ENCODE measurements around the gene ZEB2. TPM values are rescaled to one million over a fixed set of nuclear protein-coding genes. Genes with fewer than 3 reads are reported as not detected.
A peak's percentile ranks its signal among the peaks of the same experiment; 100 is the strongest.

Gene ZEB2
- total and polyA plus RNA-seq, 2 of the 13 experiments (the other 11 are each of a cell fraction or from before 2014, with no cell fraction given), result 0.07 TPM; not detected in 1

DNA sequence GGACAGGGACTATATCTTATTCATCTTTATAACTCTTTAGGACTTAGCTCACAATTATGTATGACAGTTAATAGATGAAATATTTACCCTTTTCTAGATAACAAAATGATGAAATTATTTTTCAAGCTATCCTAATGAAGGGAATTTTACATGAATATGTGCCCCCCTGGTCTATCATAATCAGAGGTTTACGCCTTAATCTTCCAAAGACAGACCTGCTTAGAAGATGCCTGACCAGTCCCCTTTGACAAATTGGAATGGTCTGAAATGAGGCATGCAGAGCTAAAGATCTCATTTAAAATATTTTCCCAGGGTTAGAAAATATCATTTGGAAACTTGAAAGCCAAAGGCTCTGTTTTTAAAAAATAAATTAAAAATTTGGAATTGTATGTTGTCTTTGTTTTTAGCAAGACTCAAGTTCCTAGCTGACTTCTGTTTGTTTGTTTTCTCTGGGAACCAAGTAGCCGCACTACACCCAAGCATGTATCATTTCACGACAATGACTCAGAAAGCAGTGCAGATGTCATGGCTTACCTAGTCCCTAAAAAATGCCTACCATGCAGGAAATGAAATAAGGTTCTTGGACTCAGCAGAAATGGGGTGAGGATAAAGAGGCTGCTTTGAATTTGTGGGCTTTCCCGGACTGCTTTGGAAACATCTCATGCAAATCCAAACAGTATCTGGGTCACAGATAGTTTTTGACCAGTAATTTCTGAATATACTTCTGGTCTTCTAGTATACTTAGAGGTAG lies 162.1 kb downstream of the ZEB2 start:
- peak; percentile 85 to 86 for TF ChIP-seq MAFK (conservative IDR thresholded peaks at IDR 0.05 in 1 of 2, IDR thresholded peaks at IDR 0.05 in 1 of 2; ENCODE audit: low read length in 2 of 2)
- peak; percentile 88 for TF ChIP-seq MAFF (IDR thresholded peaks at IDR 0.05; ENCODE audit: low read depth, low read length)
- TF ChIP-seq ZBTB7A (CRISPR knock-in tag; IDR thresholded peaks at IDR 0.05), result no peak
- TF ChIP-seq RFX5 (IDR thresholded peaks at IDR 0.05; ENCODE audit: low read depth, low read length), result no peak
- TF ChIP-seq FOSL2 (CRISPR knock-in tag; IDR thresholded peaks at IDR 0.05), result peak; percentile 54; the same call in 1 of the 2 replicates
- Histone ChIP-seq H3K79me2 (ENCODE audit: insufficient read depth, low read length) (no peaks in the 10 kb centered on the region), H3K9ac (ENCODE audit: insufficient read depth, low read depth, low read length) (no peak overlapping the region), H4K20me1 (ENCODE audit: insufficient read depth, low read length) (no peaks in the 10 kb centered on the region), H3K4me3 (replicated peaks in 1 of 3; ENCODE audit: insufficient read depth in 1 of 3, low read depth in 2 of 3, low read length in 3 of 3) (no peak overlapping the region), H3K9me3 (ENCODE audit: low read length) (no peaks in the 10 kb centered on the region), H3K36me3 (replicated peaks in 1 of 2; ENCODE audit: control insufficient read depth in 1 of 2, insufficient read depth in 2 of 2, low read length in 2 of 2) (no peaks in the 10 kb centered on the region), H3K4me2 (ENCODE audit: low read depth, low read length) (no peak overlapping the region), H3K27ac (ENCODE audit: extremely low read length, insufficient read depth, low read length) (no peak overlapping the region), H3K27me3 (ENCODE audit: control insufficient read depth in 1 of 2, insufficient read depth in 2 of 2, low read length in 2 of 2) (no peaks in the 10 kb centered on the region), H2AFZ (ENCODE audit: low read length) (no peak overlapping the region), H3K4me1 (ENCODE audit: insufficient read depth, low read length) (no peaks in the 10 kb centered on the region)
- in situ Hi-C loops (cut with HindIII; ENCODE audit: extremely low pct_ligation_motif_present, low pct_unique_long_range_greater_than_20kb), result no loop called here
- ATAC-seq (no peak), DNase-seq (ENCODE audit: low spot score) (peak; percentile 20), FAIRE-seq (no peak)
- CTCF ChIA-PET (ENCODE audit: low intra/inter-chr PET ratio, low total read pairs), result no interaction called here
- intact Hi-C loops (cut with micrococcal nuclease; ENCODE audit: unreplicated experiment), result no loop called here
- WGBS (ENCODE audit: low lambda C conversion rate), result 32% methylated on average over 4 of the region's 4 CpGs
- BruUV-seq (replicated peaks), result no TSS peak
- POLR2A ChIA-PET, result no interaction called here

DNA sequence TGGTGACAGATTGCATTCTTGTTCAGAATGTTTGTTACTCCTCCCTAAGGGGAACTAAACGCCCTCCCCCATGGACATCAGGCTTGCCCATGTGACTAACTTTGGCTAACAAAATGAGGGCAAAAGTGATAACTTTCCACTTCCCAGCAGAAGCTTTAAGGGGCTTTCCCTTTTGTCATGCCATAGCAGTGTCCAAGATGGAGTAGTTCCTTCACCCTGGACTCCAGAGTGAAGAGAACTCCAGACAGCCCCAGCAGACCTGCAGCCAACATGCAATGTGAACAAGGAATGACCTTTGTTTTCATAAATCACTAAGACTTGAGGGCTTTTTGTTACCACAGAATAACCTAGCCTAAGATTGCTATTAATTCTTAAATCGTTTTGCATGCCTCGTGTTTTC lies 163.5 kb downstream of the ZEB2 start:
- no TSS peak for BruUV-seq (replicated peaks)
- WGBS (ENCODE audit: low lambda C conversion rate), result 1% methylated on average over 3 of the region's 3 CpGs

More for the DNA sequence above, 163.5 kb downstream of the ZEB2 start:
- Histone ChIP-seq H3K4me2 (ENCODE audit: low read depth, low read length) (no peak overlapping the region), H3K9ac (ENCODE audit: insufficient read depth, low read depth, low read length) (no peak overlapping the region), H3K4me3 (replicated peaks in 1 of 3; ENCODE audit: insufficient read depth in 1 of 3, low read depth in 2 of 3, low read length in 3 of 3) (no peak overlapping the region), H3K4me1 (ENCODE audit: insufficient read depth, low read length) (no peaks in the 10 kb centered on the region), H4K20me1 (ENCODE audit: insufficient read depth, low read length) (no peaks in the 10 kb centered on the region), H3K79me2 (ENCODE audit: insufficient read depth, low read length) (no peaks in the 10 kb centered on the region), H2AFZ (ENCODE audit: low read length) (no peak overlapping the region), H3K27me3 (ENCODE audit: control insufficient read depth in 1 of 2, insufficient read depth in 2 of 2, low read length in 2 of 2) (peaks cover 0 to 3% of the 10 kb centered on the region in 2 experiments; a peak in 1 of 5 replicates), H3K27ac (ENCODE audit: extremely low read length, insufficient read depth, low read length) (no peak overlapping the region), H3K9me3 (ENCODE audit: low read length) (no peaks in the 10 kb centered on the region), H3K36me3 (replicated peaks in 1 of 2; ENCODE audit: control insufficient read depth in 1 of 2, insufficient read depth in 2 of 2, low read length in 2 of 2) (no peaks in the 10 kb centered on the region)
- no peak for TF ChIP-seq ARNT (IDR thresholded peaks at IDR 0.05)
- TF ChIP-seq ZFP36L2 (CRISPR knock-in tag; IDR thresholded peaks at IDR 0.05), result no peak
- no peak for TF ChIP-seq REL (CRISPR knock-in tag; conservative IDR thresholded peaks at IDR 0.05)
- FAIRE-seq (no peak), DNase-seq (ENCODE audit: low spot score) (no peak), ATAC-seq (no peak)
- intact Hi-C loops (cut with micrococcal nuclease; ENCODE audit: unreplicated experiment) (no loop called here), in situ Hi-C loops (cut with HindIII; ENCODE audit: extremely low pct_ligation_motif_present, low pct_unique_long_range_greater_than_20kb) (no loop called here)
- POLR2A ChIA-PET, result no interaction called here
- CTCF ChIA-PET (ENCODE audit: low intra/inter-chr PET ratio, low total read pairs), result no interaction called here

Measured in HepG2 (cell line).